Right lobe of liver (tissue), 4 donors: ENCODE data around the gene GJC1.

Experiments
- CTCF ChIP-seq, 4 donors: fragments of 200-600 bp in 3 of 4; fragments of 450-650 bp in 1 of 4; IDR thresholded peaks; one replicate each; pipeline versions ENCODE4 v1.5.1 to v1.8.0; 2016 to 2022; ENCODE audit warnings: antibody characterized with exemption in 4 of 4, mild to moderate bottlenecking in 2 of 4
- POLR2A ChIP-seq: fragments of 450-650 bp; IDR thresholded peaks from one replicate; pipeline ENCODE4 v1.6.1; 2017; ENCODE audit warnings: antibody characterized with exemption, mild to moderate bottlenecking
- donor health status: DM: no; HTN: no; CAD: no.
- donor health status: DM: no; HTN: no; CAD: no.
- donor health status: DM: no; HTN: yes; CAD: no.

DNA sequence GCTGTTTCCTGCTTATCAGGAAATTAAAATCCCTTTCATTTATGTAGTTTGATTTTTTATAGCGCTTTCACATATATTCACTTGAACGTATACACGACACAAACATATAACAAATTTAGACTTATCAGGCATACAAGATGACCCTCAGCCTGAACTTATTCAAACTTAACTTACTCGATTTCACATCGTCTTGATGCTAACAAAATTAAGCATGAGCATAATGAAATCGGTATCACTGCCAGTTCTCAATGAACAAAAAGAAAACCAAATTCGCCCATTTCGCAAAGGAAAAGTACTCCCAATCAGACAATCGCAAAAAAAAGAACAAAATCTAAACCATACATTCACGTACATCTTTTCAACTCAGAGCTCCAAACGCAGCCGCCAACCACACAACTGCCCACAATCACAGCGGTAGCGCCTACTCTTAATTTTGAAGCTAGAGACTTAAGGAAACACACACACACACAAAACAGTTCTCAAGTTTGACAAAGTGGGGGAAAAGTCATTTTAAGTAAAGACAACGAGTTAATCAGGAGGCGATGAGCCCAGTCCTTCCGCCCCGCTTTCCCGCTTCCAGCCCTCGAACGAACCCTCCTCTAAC, 1.1 kb downstream of the GJC1 start:
- no peak for TF ChIP-seq CTCF (IDR thresholded peaks at IDR 0.05)
- no peak for TF ChIP-seq POLR2A
